AG10803 (cell line): Measurements from ENCODE around the gene TPRN.

ENCODE experiments used
- DNase-seq: peaks from one replicate; pipeline ENCODE4 v3.0.0; 2010; ENCODE audit warnings: low read depth
- H3K4me3 ChIP-seq: 2 replicates; pipeline ENCODE4 v1.5.1; 2011; ENCODE audit warnings: mild to moderate bottlenecking, low read length, control low read depth
- CTCF ChIP-seq: conservative IDR thresholded peaks from 2 replicates; pipeline ENCODE4 v1.5.1; 2011; ENCODE audit warnings: mild to moderate bottlenecking, low read length, control low read depth, inconsistent platforms

Gene TPRN

GRCh38 chr9:137160054-137160425 is 40.5 kb downstream of the TPRN start:
- TF ChIP-seq CTCF = no peak
- no peak for DNase-seq
- no peak overlapping the region for H3K4me3 ChIP-seq

- no peak overlapping the region for H3K4me3 ChIP-seq
- no peak for TF ChIP-seq CTCF
- no peak for DNase-seq
Measured at GRCh38 chr9:137159105-137160053, 41.2 kb downstream of the TPRN start.

- no peak for DNase-seq
- TF ChIP-seq CTCF = no peak
- H3K4me3 ChIP-seq = no peak overlapping the region
Measured at GRCh38 chr9:137158625-137159024, 41.9 kb downstream of the TPRN start.

- TF ChIP-seq CTCF = no peak
- peak; percentile 38 for DNase-seq
- no peak overlapping the region for H3K4me3 ChIP-seq
Measured at GRCh38 chr9:137157618-137158415, 42.7 kb downstream of the TPRN start.

GRCh38 chr9:137156567-137157375 is 43.8 kb downstream of the TPRN start:
- peak overlapping the region; percentile 47 for H3K4me3 ChIP-seq
- DNase-seq = peak; percentile 34
- no peak for TF ChIP-seq CTCF

GRCh38 chr9:137152844-137153405 is 47.6 kb downstream of the TPRN start:
- H3K4me3 ChIP-seq = no peak overlapping the region
- TF ChIP-seq CTCF = no peak
- DNase-seq = no peak
